ENCODE data around the gene RASSF1. TPM values are rescaled to one million over a fixed set of nuclear protein-coding genes. Genes with fewer than 3 reads are reported as not detected.

RASSF1 gene
- total RNA-seq, 2 donors from 2014 or later, result 20.6 to 28.2 TPM

DNA sequence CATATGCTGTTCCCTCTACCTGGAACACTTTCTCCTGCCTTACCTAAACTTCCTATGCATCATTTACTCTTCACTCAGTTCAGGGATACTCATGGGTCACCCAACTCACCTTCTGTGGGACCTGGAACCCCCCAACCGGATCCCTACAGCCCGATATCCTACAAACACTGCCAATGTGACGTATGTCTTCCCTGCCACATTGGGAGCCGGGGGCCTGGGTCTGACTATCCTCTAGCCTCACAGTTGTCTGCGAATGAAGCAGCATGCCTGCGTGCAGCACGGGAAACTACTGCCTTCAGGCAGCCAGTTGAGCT is 9.5 kb upstream of the RASSF1 start:
- intact Hi-C loops (cut with DNase I), result no loop called here
- Histone ChIP-seq H3K9me3 (no peaks in the 10 kb centered on the region), H3K4me1 (peaks cover 21% of the 10 kb centered on the region), H3K4me3 (peak overlapping the region; percentile 59), H3K27ac (peak overlapping the region; percentile 85), H3K27me3 (no peaks in the 10 kb centered on the region), H3K36me3 (peaks cover 7% of the 10 kb centered on the region), H3K9ac (ENCODE audit: low read depth in 2 of 2, low read length in 2 of 2) (peak overlapping the region; percentile 71 to 92)
- DNase-seq, result no peak
- TF ChIP-seq, protein P1, sequence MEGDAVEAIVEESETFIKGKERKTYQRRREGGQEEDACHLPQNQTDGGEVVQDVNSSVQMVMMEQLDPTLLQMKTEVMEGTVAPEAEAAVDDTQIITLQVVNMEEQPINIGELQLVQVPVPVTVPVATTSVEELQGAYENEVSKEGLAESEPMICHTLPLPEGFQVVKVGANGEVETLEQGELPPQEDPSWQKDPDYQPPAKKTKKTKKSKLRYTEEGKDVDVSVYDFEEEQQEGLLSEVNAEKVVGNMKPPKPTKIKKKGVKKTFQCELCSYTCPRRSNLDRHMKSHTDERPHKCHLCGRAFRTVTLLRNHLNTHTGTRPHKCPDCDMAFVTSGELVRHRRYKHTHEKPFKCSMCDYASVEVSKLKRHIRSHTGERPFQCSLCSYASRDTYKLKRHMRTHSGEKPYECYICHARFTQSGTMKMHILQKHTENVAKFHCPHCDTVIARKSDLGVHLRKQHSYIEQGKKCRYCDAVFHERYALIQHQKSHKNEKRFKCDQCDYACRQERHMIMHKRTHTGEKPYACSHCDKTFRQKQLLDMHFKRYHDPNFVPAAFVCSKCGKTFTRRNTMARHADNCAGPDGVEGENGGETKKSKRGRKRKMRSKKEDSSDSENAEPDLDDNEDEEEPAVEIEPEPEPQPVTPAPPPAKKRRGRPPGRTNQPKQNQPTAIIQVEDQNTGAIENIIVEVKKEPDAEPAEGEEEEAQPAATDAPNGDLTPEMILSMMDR (IDR thresholded peaks at IDR 0.05), result no peak

DNA sequence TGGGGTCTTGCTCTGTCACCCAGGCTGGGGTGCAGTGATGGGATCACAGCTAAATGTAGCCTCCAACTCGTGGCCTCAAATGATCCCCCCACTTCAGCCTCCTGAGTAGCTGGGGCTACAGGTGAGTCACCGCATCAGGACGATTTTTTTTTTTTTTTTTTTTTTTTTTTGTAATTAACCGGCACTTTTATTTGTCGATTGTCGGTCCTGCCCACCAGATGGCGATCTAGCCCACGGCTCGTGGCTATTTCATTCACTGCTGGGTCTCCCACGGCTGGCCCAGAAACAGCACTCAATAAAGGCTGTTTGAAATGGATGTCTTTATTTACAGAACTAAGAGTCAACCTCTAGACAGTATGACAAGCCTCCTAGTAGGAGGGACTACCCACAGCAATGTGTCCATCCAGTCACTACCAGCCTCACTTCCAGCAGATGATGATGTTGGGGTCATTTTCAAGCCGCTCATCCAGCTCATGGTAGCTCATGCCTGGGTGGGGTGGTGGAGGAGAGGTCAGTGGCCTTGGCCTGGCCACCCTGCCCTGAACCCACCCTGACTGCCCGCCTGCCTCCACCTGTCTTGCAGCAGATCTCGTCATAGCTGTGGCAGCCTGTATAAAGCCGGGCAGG is 6.7 kb upstream of the RASSF1 start:
- H3K9ac ChIP-seq (ENCODE audit: low read depth in 2 of 2, low read length in 2 of 2), result no peak overlapping the region
- peak; percentile 73 for DNase-seq
- TF ChIP-seq, protein P1 (IDR thresholded peaks at IDR 0.05), result peak; percentile 47
- H3K4me3 ChIP-seq, result no peak overlapping the region
- no peaks in the 10 kb centered on the region for H3K36me3 ChIP-seq
- H3K4me1 ChIP-seq, result peaks cover 19% of the 10 kb centered on the region
- intact Hi-C loops (cut with DNase I), result loop anchor here (5.0 kb wide), 1 partner anchor 195 kb away; no protein-coding TSS in a partner anchor
- no peaks in the 10 kb centered on the region for H3K9me3 ChIP-seq
- no peaks in the 10 kb centered on the region for H3K27me3 ChIP-seq
- H3K27ac ChIP-seq, result no peak overlapping the region

DNA sequence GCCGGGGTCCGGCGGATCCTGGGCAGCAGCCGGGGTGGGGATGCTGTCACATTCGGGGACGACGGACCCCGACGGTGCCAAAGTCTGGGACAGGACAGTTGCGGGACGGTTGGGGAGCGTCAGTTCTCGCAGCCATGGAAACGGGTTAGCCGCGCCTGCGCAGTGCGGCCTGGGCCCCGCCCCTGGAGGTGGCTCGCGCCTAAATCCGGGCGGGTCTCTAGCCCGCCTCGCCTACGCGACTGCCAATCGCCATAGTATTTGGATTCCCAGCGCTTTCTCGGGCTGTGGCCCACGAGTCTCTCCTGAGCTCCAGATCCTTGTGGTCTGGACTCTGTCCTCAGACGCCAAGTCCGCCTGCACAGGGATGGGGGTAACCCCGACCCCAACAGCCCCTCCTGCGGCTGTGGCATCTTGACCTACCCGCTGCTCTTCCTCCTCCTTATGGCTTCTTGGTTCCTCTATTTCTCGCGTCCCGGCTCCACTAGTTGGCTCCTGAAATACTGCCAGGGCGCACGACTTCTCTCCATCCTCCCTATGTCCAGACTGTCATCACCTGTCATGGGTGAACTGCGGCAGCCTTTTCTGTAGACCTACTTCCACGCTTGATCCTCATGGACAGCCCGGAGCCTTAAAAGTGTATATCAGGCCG is 5.1 kb upstream of the RASSF1 start, which contains the start of gene ZMYND10:
Gene ZMYND10 (minus strand): TSS at position 147 of the 649 bp plus-strand sequence. CDS start 153 bp downstream, outside the sequence.
- H3K27me3 ChIP-seq, result no peaks in the 10 kb centered on the region
- no peak within 1 kb of the TSS for H3K9ac ChIP-seq (ENCODE audit: low read depth in 2 of 2, low read length in 2 of 2)
- H3K9me3 ChIP-seq, result no peaks in the 10 kb centered on the region
- H3K27ac ChIP-seq, result no peak within 1 kb of the TSS
- peaks cover 10% of the 10 kb centered on the region for H3K4me1 ChIP-seq
- intact Hi-C loops (cut with DNase I), result loop anchor here (5.0 kb wide), 1 partner anchor 197 kb away; no protein-coding TSS in a partner anchor
- DNase-seq, result peak; percentile 88
- H3K36me3 ChIP-seq, result no peaks in the 10 kb centered on the region
- peak within 1 kb of the TSS; percentile 25 for H3K4me3 ChIP-seq
- TF ChIP-seq, protein P1 (IDR thresholded peaks at IDR 0.05), result no peak

DNA sequence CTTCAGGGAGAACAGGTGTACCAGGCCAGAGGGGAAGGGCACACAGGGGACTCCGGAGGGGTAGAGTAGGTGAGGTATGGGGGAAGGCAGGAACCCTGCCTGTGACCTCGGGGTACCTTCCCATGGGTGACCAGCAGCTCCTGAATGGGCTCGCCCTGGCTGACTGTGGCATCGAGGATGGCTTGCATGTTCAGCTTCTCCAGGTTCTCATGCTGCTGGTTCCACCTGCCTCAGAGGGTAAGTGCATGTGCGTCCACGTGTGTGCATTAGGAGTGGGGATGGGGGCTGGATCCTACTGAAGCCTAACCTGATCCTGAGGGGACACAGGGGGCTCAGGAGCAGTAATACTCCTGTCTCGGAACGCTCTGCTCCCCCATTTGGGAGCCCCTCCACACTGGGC is 4.4 kb upstream of the RASSF1 start:
- Histone ChIP-seq H3K27me3 (no peaks in the 10 kb centered on the region), H3K27ac (no peak overlapping the region), H3K9me3 (no peaks in the 10 kb centered on the region), H3K4me3 (peak overlapping the region; percentile 25), H3K4me1 (peaks cover 10% of the 10 kb centered on the region), H3K9ac (ENCODE audit: low read depth in 2 of 2, low read length in 2 of 2) (no peak overlapping the region), H3K36me3 (no peaks in the 10 kb centered on the region)
- intact Hi-C loops (cut with DNase I), result loop anchor here (5.0 kb wide), 1 partner anchor 197 kb away; no protein-coding TSS in a partner anchor
- TF ChIP-seq, protein P1 (IDR thresholded peaks at IDR 0.05), result no peak
- no peak for DNase-seq

DNA sequence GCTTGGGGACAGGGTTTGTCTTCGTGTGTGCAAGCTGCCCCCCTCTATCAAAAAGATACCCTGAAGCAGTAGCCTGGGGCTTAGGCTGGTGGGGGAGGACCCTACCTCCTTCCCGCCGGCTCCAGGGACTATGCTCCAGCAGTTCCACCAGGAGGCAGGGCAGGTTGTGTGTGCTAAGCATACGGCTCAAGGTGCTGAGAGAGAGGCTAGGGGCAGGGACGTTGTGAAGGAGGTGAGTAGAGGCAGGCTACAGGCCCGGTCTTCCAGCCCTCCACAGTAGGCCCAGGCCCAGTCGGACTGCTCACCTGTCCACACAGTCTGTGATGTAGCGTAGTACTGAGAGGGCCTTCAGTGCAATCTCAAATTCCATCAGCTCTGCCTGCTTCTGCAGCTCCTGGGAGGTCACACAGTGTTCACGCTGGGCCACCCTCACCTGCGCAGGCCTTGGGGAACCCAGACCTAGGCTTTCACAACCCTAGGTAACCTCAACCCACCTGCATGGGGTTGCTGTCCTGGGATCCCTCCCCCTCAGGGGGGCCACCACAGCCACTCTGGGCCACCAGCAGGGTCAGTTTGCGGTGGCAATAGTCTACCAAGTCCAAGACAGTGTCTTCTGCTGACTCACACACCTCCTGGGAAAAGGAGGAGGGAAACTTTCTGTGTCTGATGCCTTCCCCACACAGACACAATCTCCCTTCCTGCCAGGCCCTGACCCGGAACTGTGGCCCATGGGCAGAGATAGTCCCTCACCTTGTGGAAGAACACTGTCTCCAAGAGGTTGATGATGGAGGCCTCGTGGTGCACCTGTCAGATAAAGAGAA is 2.4 kb upstream of the RASSF1 start:
- Histone ChIP-seq H3K4me3 (no peak overlapping the region), H3K36me3 (no peaks in the 10 kb centered on the region), H3K9me3 (no peaks in the 10 kb centered on the region), H3K9ac (ENCODE audit: low read depth in 2 of 2, low read length in 2 of 2) (no peak overlapping the region), H3K27me3 (no peaks in the 10 kb centered on the region), H3K4me1 (peaks cover 3% of the 10 kb centered on the region), H3K27ac (no peak overlapping the region)
- intact Hi-C loops (cut with DNase I), result no loop called here
- DNase-seq, result peak; percentile 17
- TF ChIP-seq, protein P1 (IDR thresholded peaks at IDR 0.05), result no peak
